Measurements from ENCODE around the gene ALX4.

The ALX4 gene

DNA sequence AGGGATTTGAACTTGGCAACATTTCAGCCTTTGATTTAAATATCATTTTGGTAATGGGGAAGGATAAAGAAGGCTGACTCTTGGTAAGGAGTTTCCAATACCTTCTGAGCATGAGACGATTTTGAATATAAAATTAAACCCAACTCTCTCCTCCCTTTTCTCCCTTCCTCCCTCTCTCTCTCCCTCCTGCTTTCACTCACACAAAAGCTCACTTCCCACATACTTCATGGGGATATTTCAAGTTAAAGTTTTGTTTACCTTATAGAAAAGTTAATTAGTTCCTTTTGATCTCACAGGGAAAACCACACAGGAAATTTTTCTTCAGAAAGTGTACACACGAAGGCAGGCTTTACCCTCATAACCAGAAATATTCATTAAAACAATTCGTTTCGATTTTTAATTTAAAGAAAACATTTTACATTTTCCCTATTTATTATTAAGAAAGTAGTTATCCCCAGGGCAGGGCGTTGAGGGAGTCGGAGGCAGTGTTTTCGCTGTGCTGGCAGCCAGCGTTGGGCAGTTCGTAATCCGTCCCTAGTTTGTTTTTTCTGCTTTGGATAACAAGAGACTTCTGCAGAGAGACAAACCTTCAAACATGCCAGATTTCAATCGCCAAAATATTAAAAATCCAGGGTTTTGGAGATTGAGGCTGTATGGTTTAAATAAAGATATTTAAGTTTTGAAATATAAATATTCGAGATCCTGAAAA is 25.3 kb upstream of the ALX4 start:
- DNase-seq, result no peak

DNA sequence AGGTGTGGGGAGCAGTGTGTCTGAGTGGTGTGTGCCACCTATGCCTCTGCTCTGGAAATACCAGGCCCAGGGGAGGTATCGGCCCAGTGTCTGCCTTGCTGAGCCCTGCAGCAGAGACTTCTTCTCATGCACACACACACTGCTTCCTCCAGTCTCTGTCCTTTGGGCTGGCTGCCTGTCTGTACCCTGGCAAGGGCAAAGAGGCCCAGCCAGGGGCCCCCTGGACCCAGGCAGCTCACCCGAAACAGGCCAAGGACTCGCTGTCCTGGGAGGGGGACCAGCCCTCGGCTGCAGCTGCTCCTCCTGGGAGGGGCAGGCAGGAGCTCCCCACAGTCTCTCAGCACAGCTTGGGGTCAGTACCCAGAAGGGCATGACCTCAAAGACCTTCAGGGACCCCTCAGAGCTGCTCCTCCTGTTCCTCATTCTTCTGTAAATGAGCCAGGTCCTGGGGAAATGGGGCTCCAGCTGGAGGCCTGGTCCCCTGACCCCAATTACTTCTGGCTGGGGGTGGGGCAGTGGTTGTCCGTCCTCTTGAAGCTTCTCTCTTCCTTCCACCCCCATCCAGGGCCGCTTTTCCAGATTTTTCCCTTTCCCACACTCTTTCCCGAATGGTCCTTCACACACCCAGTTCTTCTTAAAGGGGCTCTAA is 24.5 kb upstream of the ALX4 start:
- no peak for DNase-seq

DNA sequence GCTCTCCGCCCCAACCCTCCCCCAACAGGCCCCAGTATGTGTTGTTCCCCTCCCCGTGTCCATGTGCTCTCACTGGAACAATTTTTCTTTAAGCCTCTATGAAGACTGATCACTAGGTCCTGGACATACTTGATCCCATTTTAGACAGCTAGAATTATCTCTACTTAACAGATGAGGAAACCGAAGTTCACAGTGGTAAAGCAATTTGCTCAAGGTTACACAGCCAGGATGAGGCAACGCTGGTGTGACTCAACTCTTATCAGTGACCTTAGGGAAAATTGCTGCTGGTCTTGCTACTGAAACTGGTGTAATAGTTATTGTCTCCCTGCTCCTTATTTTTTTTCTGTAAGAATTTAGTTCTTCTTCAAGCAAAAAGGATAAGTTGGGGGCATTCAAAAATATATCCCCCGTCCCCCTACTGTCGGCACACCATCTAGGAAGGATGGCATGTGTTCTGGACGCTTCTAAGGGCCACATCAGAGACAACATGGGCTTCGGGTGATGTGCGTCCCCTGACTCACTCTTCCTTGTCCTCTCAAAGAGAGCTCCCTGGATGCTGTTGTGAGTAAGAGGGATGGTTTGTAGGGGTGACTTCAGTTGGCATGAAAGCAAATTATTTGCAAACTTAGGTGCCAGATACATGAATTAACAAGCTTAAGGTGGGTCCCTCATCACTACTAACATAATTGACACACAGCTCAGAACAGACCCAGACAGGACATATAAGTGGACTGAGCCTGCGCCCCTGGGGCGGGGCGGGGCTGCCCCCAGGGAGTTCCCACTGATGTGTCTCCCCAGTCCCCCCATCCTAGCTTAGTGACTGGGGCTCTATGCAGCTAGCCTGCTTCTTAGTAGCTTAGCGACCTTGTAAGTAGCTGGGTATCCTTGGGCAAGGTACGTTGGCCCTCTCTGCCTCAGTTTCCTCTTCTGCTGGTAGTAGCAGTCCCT is 23.6 kb upstream of the ALX4 start:
- DNase-seq, result no peak

DNA sequence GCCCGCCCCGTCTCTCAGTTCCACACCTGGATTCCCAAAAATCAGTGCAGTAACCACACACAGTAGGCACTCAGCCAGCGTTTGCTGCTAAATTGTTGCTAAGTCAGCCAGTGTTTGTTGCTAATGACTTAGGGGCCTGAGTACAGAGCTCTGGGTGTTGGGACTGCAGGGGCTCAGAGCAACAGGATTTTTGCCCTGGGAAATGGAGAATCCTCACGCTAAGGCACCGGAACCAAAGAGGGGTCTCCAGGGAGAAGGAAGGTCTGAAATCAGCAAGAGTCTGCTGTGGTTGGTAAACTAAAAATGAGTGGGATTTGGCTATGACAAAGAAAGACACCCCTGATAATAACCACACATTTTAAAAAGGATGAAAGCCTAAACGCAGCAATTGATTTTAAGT is 22.7 kb upstream of the ALX4 start:
- DNase-seq, result no peak

DNA sequence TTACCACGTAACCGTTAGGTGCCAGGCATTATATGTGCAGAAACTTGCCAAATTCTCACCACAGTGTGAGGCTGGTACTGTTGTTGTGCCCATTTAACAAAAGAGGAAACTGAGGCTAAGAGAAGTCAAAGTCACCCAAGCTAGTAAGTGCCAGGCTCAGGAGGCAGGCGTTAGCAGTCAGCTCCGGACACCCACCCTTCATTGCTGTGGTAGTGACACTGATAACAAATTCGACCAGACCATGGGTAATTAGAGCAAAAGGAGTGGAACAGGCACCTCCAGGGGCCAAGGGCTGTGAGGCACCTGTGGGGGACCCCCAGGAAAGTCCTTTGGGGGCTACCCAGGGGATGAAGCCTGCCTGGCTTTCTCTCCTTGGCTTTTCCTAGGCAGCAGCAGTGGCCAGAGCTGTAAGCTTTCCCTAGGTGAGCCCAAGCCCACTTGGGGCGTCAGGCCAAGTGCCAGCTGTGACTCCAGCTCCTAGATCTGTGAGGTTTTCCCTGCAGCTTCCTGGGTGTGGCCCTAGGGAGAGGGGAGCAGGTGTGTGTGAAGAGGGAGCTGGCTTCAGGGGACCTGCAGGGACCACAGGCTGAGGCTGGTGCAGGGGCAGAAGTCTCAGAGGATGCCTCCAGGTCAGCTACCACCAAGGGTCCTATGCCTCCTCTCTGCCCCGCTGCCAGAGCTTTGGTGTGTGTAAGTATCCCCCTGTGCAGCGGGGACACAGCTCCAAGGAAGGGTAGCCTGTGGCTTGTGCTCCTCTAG is 19.7 kb upstream of the ALX4 start:
- peak; percentile 29 for DNase-seq

DNA sequence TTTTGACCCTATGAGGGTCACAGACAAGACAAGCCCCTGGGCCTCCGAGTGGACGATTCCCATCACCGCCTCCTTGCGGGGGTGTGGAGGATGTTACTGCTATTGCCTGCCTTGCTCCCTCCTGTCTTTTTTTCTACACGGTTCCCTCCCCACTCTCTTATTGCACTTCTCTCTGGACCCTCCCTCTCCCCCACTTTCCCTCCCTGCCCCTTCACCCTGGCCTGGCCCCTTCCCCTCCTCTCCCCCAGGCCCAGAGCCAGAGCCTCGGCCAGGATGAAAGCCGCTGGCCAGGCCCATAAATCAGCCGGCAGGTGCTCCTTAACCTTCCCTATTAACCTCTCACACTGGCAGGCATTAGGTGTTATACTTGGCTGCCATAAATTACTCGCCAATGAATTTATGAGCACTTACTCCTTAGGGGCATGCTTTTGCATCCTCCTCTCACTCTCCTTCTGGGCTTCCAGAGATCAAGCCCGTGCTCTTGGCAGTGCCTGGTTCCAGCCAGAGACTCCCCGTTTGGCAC is 18.3 kb upstream of the ALX4 start:
- peak; percentile 65 for DNase-seq

DNA sequence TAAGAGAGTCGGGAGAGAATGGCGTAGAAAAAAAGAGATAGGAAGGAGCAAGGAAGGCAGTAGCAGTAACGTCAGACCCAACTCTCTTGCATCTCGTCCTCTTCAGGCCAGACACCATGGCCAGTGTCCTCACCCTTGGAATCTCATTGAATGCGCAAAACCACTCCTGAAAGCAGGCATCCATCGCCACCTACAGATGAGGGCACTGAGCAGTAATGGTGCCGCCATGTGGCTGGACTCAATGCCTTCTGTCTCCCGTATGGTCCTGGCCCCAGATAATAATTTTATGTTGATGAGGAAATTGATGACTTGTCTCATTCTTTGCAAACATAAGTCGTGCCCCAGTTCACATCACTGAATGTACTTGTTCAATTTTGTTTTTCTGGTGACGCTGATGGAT is 17.8 kb upstream of the ALX4 start:
- DNase-seq, result peak; percentile 21

DNA sequence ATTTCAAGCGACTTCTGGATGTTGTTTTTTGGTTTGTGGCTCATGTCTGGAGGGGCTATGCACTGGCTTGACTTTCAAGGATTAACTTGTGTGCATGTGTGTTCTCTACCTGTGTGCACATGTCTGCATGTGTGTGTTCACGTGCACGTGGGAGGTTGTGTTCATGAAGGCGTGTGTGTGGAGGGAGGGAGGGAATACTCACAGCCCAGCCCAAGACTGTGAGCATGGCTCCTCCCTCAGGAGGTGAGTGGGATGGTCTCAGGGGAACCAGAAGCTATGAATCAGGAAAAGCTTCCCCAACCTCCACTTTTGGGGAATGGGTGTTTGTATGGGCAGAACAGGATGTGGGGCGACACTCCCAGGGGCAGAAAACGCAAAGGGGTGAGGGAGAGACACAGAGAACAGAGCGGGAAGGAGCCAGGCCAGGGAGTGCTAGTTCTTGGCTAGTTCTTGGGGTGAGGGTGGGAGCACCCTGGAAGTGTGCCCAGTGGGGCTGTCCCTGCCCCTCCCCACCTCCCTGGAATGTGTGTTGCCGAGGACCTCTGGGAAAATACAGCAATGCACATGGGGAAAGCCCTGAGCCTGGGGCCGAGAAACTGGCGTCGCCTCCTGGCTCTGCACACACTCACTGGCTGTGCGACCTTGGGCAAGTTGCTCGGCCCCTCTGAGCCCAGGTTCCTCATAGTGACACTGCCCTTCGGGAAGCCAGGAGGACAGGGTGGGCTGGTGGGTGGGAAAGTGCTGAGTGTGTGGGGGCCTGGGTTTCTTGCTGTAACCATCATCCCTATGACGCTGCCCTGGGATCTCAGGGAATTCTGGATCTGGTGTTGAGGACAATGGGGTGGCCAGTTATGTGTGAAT is 16.9 kb upstream of the ALX4 start:
- DNase-seq, result no peak

DNA sequence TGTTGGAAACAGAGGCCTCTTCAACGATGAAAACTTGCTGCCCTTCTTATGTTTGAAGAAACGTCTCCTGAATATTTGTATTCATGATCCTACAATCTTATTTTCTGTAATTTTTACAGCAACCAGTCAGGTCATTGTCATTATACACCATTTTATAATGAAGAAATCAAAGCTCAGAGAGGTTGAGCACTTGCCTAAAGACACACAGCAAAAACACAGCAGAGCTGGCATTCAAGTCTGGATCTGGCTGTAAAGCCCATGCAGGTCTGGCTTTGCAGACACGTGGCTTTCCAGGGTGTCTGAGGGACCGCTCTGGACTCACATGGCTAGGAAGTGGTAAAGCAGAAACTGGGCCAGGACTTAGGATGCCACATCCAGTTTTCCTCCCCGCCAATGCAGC is 15.8 kb upstream of the ALX4 start:
- DNase-seq, result no peak

DNA sequence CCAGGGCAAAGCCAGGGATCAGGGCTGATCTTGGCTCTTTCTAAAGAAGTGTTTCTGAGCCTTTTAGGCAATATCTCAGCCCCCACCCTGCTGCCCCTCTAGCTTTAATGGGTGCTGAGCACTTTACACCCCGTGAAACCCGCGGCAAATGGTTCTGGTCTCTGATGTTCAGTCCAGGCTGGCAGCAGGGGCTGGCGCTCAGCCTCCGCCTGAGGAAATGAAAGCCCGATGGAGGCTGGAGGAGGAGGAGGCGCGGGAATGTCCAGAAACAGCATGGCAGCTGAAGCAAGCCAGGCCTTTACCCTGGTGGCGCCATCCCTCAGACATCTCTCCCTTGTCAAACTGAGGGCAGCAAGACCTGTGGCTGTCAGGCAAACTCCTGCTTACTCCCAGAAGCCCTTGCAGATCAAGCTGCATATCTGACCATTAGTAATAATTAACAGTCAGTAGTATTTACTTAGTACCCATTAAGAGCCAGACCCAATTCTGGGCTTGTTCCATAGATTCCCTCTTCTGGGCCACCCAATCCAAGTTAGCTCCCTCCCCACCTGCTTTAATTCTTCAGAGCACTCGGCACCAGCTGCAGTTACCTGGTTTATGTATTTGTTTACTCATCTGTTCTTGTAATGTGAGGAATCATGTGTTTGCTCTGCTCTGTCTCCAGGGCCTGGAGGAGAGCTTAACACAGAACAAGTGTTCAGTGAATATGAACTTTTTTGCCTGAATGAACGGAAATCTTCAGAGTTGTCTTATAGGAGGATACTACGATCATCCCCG is 15.0 kb upstream of the ALX4 start:
- peak; percentile 80 for DNase-seq

DNA sequence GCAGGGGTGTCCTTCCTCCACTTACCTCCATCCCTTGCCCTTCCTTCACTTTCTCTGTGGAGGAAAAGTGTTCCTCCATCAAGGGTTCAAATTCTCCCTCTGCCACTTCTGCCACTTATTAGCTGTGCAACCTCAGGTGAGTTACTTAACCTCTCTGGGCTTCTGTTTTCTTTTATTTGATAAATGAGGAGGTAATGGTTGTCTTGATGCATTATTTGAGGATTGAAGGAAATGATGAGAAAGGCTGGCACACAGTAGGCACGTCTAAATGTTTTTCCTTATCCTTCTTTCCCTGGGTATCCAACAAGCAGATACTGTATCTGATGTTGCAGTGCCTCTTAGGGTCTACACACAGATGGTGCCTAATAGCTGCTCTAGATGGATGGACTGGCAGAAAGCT is 14.3 kb upstream of the ALX4 start:
- no peak for DNase-seq

DNA sequence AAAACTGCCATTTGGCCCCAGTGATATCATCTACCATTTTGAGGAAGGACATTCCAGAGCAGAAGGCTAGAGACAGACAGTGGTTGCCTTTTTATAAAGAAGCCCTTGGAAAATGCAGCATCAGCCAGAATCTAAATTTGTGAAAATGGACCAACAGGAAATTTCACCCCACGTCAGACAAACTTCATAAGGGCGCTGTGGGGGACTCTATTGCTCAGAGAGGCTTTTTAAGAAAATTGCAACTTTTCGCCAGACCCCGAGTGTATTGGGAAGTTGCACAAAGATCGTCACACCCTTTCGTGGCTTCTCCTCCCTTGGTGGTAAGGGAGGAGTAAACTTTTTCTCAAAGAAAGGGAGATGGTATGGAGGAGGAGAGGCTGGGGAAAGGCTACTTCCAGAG is 12.3 kb upstream of the ALX4 start:
- no peak for DNase-seq

DNA sequence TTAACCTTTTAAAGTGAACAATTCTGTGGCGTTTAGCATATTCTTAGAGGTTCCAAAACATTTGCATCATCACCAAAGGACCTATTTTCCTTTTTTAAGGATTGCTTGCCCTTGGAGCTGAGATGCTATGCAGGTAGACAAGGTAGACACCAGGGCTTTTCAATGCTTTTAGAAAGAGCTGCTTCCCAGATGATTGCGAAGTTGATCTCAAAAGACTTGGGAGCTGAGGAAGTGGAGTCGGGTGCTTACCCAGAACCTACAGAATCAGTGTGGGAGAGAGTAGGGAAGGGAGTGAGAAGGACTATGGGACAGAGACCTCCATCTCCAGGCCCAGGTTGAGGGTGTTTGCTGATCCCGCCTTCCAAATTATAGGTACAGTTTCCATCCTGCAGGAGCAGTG is 11.1 kb upstream of the ALX4 start:
- no peak for DNase-seq

DNA sequence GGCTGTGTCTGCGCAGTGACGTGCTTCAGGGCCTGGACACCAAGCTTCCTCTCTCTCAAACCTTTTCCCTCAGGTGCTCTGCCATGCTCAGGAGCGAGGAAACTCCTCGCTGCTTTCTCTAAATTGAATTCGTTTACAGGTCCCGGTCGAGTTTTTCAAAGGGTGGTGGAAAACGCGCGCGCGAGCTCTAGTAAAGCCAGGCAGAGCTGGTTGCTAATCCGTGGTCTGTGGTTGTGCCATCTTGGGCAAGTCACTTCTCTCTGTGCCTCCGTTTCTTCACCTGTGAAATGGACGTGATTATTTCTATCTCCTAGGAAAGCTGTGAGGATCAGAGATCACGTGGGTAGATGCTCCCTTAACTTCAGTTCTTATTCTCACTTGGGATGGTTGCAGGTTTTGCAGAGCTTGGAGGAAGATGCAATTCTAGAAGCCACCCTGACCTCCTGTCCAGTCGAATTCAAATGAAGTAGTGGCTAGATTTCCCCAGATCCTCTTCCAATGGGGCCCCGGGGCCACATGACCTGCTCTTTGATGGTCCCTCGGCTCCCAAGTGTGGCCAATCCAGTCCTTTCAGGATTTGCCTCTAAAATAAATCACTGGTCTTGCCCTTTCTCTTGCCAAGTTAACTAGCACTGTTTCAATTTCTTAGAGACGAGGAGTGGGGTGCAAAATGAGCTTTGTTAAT is 10.5 kb upstream of the ALX4 start:
- no peak for DNase-seq

DNA sequence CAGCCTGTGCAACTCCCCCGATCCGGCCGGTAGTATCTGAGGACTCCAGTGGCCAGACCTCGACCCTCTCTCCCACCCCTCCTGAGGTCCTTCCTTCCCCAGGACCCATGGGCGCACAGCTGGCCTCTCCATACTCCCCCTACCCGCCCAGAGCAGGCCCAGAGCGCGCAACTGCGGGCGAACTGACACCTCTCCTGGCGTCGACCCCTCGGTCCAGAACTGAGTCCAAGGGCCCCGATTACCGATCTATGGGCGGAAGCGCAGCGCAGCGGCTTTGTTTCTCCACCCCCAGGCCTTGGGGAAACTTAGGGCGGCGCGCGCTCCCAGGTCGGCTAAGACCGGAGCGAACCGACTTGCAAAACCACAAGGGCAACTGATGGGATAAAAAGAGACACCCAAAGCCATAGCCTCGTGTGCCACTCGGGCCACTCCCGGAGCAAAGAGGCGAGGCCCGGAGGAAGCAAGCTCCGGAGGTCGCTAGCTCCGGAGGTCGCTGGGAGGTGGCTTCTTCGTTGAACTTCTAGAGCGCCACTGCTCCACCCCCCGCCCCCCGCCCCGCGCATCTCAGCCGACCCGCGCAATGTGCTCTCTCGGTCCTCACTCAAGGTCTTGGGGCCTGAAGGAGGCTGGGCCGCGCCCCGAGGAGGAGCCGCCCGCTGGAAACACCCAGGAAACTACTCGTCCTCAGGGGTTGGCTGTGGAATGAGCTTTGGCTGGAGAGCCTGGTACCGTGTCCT is 9.8 kb upstream of the ALX4 start:
- no peak for DNase-seq

DNA sequence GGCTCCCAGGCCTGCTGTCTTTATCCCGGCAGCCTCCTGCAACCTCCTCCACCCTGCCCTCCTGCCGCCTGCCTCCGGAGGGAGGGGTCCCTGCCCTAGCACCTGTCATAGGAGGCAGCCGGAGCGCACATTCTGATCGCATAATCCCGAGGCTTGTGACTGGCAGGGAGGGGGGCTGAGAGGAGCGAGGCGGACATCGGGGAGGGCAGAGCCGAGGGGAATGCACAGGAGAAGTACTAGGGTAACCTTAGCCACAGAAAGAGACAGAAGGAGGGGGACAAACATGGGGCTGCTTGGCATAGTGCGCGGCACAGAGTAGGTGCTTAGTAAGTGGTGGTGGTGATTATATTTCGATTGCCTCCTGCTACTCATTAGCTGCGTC is 9.2 kb upstream of the ALX4 start:
- DNase-seq, result no peak

DNA sequence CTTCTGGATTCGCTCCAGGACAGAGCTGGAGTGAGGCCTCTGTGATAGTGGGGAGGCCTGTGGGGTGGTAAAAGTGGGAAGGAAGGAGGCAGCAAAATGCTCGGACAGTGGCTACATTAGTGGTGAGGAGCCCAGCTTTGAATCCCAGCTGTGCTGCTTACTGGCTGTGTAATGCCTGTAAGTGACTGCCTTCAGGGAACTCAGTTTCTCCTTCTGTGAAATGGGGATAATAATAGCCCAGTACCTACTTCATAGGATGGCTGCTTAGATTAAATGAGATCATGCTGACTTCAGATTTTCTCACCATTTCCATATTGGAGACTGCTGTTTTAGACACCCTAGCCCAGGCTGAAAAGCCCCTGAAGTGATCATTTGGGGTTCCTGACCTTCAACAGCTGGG is 8.4 kb upstream of the ALX4 start:
- no peak for DNase-seq

DNA sequence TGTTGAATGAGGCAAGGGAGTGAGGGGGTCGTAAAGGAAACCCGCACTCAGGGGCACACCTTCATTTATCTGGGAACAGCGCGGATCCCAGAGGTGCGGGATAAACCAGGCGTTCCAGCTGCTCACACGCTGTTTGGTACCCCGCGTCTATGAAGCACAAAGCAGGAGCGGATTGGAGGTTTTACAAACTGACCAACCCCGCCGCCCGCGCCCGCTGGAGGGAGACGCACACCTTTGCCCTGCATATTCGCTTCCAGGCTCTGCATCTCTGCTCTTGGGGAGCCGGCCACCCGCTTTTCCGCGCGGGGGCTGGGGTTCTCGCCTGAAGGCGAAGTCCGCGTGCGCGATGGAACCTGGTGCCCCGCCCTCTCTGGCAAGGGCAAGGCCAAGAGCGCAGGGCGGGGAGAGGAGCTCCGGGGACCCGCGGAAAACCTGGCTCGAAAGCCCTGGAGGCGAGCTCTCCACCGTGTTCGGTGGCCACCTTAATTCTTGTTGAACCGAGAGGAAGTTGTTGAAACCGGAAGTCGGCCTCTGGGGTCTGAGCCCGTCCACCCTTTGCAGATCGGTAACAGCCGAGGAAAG is 6.8 kb upstream of the ALX4 start:
- peak; percentile 76 for DNase-seq

DNA sequence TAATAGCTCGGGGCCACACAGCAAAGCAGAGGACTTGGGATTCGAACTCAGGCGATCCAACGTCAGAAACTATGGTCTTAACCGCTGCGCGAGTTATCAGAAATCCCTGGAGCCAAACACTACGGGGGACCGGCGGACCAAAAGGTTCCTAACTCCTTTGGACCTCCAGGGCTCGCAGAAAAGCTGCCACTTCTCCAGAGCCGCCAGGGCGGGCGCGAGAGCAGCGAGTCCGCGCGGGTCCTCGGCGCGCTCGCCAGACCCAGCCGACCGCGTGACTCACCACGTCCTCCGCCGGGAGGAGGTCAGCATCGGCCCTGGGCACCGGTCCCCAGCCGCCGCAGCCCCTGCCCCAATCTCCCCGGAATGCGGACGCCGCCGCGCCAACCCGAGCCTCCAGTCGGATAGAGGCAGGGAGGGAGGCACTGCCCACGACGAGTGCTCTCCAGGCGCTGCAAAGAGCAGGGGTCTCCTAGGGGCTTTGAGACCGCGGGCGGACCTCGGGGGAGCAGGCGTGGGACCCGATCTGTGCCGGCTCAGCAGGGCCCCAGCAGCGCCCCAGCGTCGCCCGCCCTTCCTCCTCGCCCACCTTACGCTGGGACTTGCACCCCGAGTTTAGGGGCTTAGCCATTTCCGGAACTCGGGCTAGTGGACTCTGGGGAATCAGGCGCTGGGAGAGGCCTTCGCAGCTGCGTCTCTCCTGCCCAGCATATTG is 6.2 kb upstream of the ALX4 start:
- DNase-seq, result peak; percentile 36

All from DMS79 treated with DMSO at 0.1 percent for 48 hours (cell line).